OCI-LY7 (cell line): ENCODE results near the gene ZNF613. TPM values are rescaled to one million over a fixed set of nuclear protein-coding genes. Genes with fewer than 3 reads are reported as not detected.
A peak's percentile ranks its signal among the peaks of the same experiment; 100 is the strongest.

Experiments
- BruUV-seq: library from RNA; stranded (reverse); fragments of 400-500 nt; replicated peaks from 2 replicates; lab custom pipeline; 2021; lab: Mats Ljungman, UMichigan
- CTCF ChIA-PET: fragments of 300-600 bp; sonication (Branson Sonifier 250); formaldehyde crosslinking; loops from one replicate; lab custom pipeline; 2022; ENCODE audit warnings: antibody characterized with exemption; ENCODE audit not compliant: unreplicated experiment; lab: Charles Lee
- POLR2A ChIA-PET: fragments of 300-600 bp; sonication (Branson Sonifier 250); formaldehyde crosslinking; loops from one replicate; lab custom pipeline; 2022; ENCODE audit warnings: antibody characterized with exemption; lab: Charles Lee
- DNase-seq: peaks from one replicate; pipeline ENCODE4 v3.0.0-alpha.2; 2015; ENCODE audit warnings: low spot score
- H2AFZ ChIP-seq: fragments of 200-600 bp; sonication (generic), shearing (Covaris generic); 2 replicates; pipeline ENCODE4 v1.6.1; 2014; ENCODE audit warnings: mild to moderate bottlenecking, antibody characterized with exemption, low read length, moderate library complexity
- H3K27ac ChIP-seq: fragments of 200-600 bp; sonication (generic); 2 replicates; pipeline ENCODE4 v1.5.1; 2014; ENCODE audit warnings: mixed run types, low read depth, mild to moderate bottlenecking, moderate library complexity, low read length, inconsistent platforms; ENCODE audit not compliant: poor library complexity, severe bottlenecking
- H3K36me3 ChIP-seq: fragments of 200-600 bp; sonication (generic); 2 replicates; pipeline ENCODE4 v1.6.1; 2014; ENCODE audit warnings: mild to moderate bottlenecking, antibody characterized with exemption, low read length, moderate library complexity, mixed read lengths; ENCODE audit not compliant: insufficient read depth
- H3K4me1 ChIP-seq: fragments of 200-600 bp; sonication (generic); 2 replicates; pipeline ENCODE4 v1.5.1; 2014; ENCODE audit warnings: mild to moderate bottlenecking, low read length; ENCODE audit not compliant: insufficient read depth, poor library complexity, severe bottlenecking
- H3K4me2 ChIP-seq: fragments of 200-600 bp; sonication (generic); 2 replicates; pipeline ENCODE4 v1.6.1; 2014; ENCODE audit warnings: mild to moderate bottlenecking, low read length
- H3K4me3 ChIP-seq: fragments of 200-600 bp; sonication (generic); 2 replicates; pipeline ENCODE4 v1.5.1; 2014; ENCODE audit warnings: mild to moderate bottlenecking, low read depth, low read length; ENCODE audit not compliant: poor library complexity, severe bottlenecking
- H3K79me2 ChIP-seq: fragments of 200-600 bp; sonication (generic); 2 replicates; pipeline ENCODE4 v1.6.1; 2016; ENCODE audit warnings: low read depth, mild to moderate bottlenecking, low read length, moderate library complexity, mixed read lengths; ENCODE audit not compliant: insufficient read depth
- H3K9me2 ChIP-seq: fragments of 200-600 bp; sonication (generic); 2 replicates; pipeline ENCODE4 v1.6.1; 2016; ENCODE audit warnings: mild to moderate bottlenecking, low read length, mixed read lengths; ENCODE audit not compliant: insufficient read depth
- H3K9me3 ChIP-seq: fragments of 200-600 bp; sonication (generic); 2 replicates; pipeline ENCODE4 v1.6.1; 2014; ENCODE audit warnings: mild to moderate bottlenecking, mixed run types, low read length, mixed read lengths
- H4K20me1 ChIP-seq: fragments of 200-600 bp; sonication (generic); 2 replicates; pipeline ENCODE4 v1.6.1; 2014; ENCODE audit warnings: mild to moderate bottlenecking, antibody characterized with exemption, low read length, moderate library complexity, mixed read lengths; ENCODE audit not compliant: insufficient read depth
- EZH2phosphoT487 ChIP-seq: fragments of 200-600 bp; sonication (generic); IDR thresholded peaks from 2 replicates; pipeline ENCODE4 v1.6.1; 2018; ENCODE audit warnings: low read depth, borderline replicate concordance, mild to moderate bottlenecking, mixed run types, antibody characterized with exemption, low read length, moderate library complexity, mixed read lengths
- intact Hi-C: fragments of 100-400 bp; cut with micrococcal nuclease; formaldehyde crosslinking; loops from one replicate; pipeline ENCODE4 v1.10.0; 2022; ENCODE audit not compliant: unreplicated experiment
- total RNA-seq, 2 experiments: library from RNA; depleted of rRNA in 1 of 2; stranded (reverse); fragments of >200 nt in 1 of 2; shearing (Covaris generic) in 1 of 2; gene quantifications; 2 replicates each; pipeline ENCODE4 v1.2.3, GENCODE V29; 2014 to 2022
- TF ChIP-seq, protein P1 (sequence below): fragments of 200-600 bp; sonication (generic); conservative IDR thresholded peaks from 2 replicates; pipeline ENCODE4 v1.5.1; 2014; ENCODE audit warnings: mild to moderate bottlenecking, antibody characterized with exemption, low read length, moderate library complexity, mixed read lengths

The ZNF613 gene
- total RNA-seq, 2 experiments from 2014 or later = 4.5 to 10.0 TPM

DNA sequence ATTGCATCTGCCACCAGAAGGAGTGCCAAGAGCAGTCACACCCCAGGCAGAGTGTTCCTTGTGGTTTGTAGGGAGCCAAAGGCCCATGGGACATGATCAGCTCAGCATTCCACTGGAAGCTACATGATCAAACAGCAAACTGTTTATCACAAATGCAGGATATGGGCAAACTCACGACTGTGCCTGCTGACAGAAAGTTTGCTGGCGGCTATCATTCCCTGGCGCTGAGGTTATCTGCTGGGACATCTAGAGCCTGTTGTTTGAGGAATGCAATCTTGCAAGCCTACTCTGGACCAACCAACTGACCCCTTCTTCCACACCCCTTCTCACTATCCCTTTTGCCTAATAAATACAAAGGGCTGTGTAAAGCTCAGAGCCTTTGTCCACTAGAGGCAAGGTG, 7.7 kb upstream of the ZNF613 start:
- Histone ChIP-seq H3K9me2 (no peaks in the 10 kb centered on the region), H3K4me3 (no peak overlapping the region), H3K4me1 (peaks cover 8% of the 10 kb centered on the region), H2AFZ (no peak overlapping the region), H3K79me2 (no peaks in the 10 kb centered on the region), H3K9me3 (peaks cover 60% of the 10 kb centered on the region), H3K4me2 (no peak overlapping the region), H3K36me3 (no peaks in the 10 kb centered on the region), H4K20me1 (no peaks in the 10 kb centered on the region), H3K27ac (no peak overlapping the region)
- BruUV-seq = no TSS peak
- intact Hi-C loops = loop anchor here (10.0 kb wide), 1 partner anchor 315 kb away; no protein-coding TSS in a partner anchor
- TF ChIP-seq, protein P1, sequence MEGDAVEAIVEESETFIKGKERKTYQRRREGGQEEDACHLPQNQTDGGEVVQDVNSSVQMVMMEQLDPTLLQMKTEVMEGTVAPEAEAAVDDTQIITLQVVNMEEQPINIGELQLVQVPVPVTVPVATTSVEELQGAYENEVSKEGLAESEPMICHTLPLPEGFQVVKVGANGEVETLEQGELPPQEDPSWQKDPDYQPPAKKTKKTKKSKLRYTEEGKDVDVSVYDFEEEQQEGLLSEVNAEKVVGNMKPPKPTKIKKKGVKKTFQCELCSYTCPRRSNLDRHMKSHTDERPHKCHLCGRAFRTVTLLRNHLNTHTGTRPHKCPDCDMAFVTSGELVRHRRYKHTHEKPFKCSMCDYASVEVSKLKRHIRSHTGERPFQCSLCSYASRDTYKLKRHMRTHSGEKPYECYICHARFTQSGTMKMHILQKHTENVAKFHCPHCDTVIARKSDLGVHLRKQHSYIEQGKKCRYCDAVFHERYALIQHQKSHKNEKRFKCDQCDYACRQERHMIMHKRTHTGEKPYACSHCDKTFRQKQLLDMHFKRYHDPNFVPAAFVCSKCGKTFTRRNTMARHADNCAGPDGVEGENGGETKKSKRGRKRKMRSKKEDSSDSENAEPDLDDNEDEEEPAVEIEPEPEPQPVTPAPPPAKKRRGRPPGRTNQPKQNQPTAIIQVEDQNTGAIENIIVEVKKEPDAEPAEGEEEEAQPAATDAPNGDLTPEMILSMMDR = no peak
- TF ChIP-seq EZH2phosphoT487 = no peak
- no peak for DNase-seq
- POLR2A ChIA-PET = no interaction called here
- CTCF ChIA-PET = no interaction called here

DNA sequence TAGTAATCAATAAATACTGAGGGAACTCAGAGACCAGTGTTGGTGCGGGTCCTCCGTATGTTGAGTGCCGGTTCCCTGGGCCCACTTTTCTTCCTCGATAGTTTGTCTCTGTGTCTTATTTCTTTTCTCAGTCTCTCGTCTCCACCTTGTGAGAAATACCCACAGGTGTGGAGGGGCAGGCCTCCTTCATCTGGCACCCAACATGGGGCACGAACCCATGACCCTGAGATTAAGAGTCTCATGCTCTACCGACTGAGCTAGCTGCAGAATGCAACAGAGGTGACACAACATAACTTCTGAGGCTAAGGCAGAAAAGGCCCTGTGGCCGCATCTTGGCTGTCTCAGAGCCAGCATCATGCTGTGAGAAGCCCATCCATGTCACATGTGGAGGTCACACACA, 5.3 kb upstream of the ZNF613 start:
- peak; percentile 28 for DNase-seq
- POLR2A ChIA-PET = no interaction called here
- Histone ChIP-seq H3K4me3 (no peak overlapping the region), H3K9me3 (peaks cover 46% of the 10 kb centered on the region), H3K4me2 (no peak overlapping the region), H2AFZ (no peak overlapping the region), H3K27ac (no peak overlapping the region), H4K20me1 (no peaks in the 10 kb centered on the region), H3K4me1 (no peaks in the 10 kb centered on the region), H3K79me2 (no peaks in the 10 kb centered on the region), H3K36me3 (no peaks in the 10 kb centered on the region), H3K9me2 (no peaks in the 10 kb centered on the region)
- CTCF ChIA-PET = no interaction called here
- TF ChIP-seq, protein P1 = no peak
- TF ChIP-seq EZH2phosphoT487 = no peak
- BruUV-seq = no TSS peak
- intact Hi-C loops = loop anchor here (10.0 kb wide), 1 partner anchor 313 kb away; no protein-coding TSS in a partner anchor

DNA sequence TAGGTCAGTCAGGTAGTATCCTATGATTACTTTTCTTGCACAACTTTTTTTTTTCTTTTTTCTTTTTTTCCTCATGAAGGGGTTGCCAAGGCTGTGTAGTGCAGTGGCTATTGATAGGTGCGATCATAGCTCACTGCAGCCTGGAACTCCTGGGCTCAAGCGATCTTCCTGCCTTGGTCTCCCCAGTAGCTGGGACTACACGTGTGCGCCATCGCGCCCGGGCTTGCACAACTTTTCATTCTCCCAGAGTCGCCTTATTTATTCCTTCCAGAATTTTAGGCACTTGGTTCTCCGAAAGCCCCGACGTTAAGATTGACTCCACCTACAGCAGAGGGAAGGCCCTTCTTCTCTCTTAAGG, 867 bp upstream of the ZNF613 start:
- Histone ChIP-seq H2AFZ (peak overlapping the region; percentile 81), H4K20me1 (no peaks in the 10 kb centered on the region), H3K36me3 (peaks cover 14% of the 10 kb centered on the region), H3K4me1 (no peaks in the 10 kb centered on the region), H3K4me2 (peak overlapping the region; percentile 59), H3K9me3 (peaks cover 35% of the 10 kb centered on the region), H3K4me3 (peak overlapping the region; percentile 75), H3K79me2 (no peaks in the 10 kb centered on the region), H3K27ac (no peak overlapping the region), H3K9me2 (no peaks in the 10 kb centered on the region)
- ChIA-PET CTCF (no interaction called here), POLR2A (no interaction called here)
- intact Hi-C loops = loop anchor here (10.0 kb wide), 1 partner anchor 308 kb away; no protein-coding TSS in a partner anchor
- no peak for DNase-seq
- TF ChIP-seq, protein P1 = no peak
- no TSS peak for BruUV-seq
